ENCODE results near the gene SGF29.

DNA sequence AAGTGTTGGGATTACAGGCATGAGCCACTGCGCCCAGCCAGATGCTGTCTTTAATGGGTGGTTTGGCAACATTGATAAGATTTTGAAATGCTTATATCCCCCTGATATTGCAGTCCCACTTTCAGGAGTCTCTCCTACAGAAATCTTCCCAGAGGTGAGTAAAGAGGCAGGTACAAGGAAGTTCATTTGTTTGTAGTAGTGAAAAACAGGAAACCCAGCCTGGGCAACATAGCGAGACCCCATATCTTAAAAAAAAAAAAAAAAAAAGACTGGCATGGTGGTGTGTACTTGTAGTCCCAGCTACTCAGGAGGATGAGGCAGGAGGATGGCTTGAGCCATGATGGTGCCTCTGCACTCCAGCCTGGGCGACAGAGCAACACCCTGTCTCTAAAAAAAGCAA is 8.7 kb upstream of the SGF29 start:
- TF ChIP-seq, protein P1, sequence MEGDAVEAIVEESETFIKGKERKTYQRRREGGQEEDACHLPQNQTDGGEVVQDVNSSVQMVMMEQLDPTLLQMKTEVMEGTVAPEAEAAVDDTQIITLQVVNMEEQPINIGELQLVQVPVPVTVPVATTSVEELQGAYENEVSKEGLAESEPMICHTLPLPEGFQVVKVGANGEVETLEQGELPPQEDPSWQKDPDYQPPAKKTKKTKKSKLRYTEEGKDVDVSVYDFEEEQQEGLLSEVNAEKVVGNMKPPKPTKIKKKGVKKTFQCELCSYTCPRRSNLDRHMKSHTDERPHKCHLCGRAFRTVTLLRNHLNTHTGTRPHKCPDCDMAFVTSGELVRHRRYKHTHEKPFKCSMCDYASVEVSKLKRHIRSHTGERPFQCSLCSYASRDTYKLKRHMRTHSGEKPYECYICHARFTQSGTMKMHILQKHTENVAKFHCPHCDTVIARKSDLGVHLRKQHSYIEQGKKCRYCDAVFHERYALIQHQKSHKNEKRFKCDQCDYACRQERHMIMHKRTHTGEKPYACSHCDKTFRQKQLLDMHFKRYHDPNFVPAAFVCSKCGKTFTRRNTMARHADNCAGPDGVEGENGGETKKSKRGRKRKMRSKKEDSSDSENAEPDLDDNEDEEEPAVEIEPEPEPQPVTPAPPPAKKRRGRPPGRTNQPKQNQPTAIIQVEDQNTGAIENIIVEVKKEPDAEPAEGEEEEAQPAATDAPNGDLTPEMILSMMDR (IDR thresholded peaks at IDR 0.05) = no peak
- no peak for TF ChIP-seq POLR2A (IDR thresholded peaks at IDR 0.05)

All from esophagus squamous epithelium (tissue), 4 donors.